OCI-LY7 (cell line): ENCODE results near the gene ELK4.

Experiments used
- EZH2phosphoT487 ChIP-seq: fragments of 200-600 bp; sonication (generic); IDR thresholded peaks from 2 replicates; pipeline ENCODE4 v1.6.1; 2018; ENCODE audit warnings: low read depth, borderline replicate concordance, mild to moderate bottlenecking, mixed run types, antibody characterized with exemption, low read length, moderate library complexity, mixed read lengths
- TF ChIP-seq, protein P1 (sequence below): fragments of 200-600 bp; sonication (generic); conservative IDR thresholded peaks from 2 replicates; pipeline ENCODE4 v1.5.1; 2014; ENCODE audit warnings: mild to moderate bottlenecking, antibody characterized with exemption, low read length, moderate library complexity, mixed read lengths

DNA sequence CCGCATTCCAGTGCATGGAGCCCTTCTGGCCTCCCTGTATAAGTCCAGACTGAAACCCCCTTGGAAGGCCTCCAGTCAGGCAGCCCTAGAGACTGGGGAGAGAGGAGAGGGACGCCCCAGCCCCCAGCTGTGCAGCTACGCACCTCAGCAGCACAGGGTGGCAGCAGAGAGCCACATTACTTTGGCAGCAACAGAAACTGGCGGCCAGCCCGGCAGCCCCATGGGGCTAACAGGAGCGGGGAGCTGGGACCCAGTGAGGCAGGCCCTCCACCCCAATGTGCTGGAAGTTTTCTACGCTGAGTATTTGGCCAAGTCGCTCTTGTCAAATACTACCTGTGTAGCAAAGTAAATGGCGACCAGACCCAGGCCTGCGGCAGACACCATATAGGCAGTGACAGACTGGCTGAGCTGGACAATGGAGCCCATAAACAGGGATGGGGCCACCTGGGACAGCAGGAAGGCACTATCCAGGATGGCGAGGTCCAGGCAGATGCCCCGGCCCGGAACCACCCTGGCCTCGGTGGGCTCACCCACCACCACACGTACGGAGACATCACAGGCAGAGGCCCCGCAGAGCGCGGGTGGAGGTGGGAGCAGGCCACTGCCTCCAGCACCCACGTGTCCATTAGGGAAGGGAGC, 27.3 kb upstream of the ELK4 start:
- TF ChIP-seq, protein P1, sequence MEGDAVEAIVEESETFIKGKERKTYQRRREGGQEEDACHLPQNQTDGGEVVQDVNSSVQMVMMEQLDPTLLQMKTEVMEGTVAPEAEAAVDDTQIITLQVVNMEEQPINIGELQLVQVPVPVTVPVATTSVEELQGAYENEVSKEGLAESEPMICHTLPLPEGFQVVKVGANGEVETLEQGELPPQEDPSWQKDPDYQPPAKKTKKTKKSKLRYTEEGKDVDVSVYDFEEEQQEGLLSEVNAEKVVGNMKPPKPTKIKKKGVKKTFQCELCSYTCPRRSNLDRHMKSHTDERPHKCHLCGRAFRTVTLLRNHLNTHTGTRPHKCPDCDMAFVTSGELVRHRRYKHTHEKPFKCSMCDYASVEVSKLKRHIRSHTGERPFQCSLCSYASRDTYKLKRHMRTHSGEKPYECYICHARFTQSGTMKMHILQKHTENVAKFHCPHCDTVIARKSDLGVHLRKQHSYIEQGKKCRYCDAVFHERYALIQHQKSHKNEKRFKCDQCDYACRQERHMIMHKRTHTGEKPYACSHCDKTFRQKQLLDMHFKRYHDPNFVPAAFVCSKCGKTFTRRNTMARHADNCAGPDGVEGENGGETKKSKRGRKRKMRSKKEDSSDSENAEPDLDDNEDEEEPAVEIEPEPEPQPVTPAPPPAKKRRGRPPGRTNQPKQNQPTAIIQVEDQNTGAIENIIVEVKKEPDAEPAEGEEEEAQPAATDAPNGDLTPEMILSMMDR = peak; percentile 96
- TF ChIP-seq EZH2phosphoT487 = no peak
